ENCODE results near the gene NAA16. TPM values are rescaled to one million over a fixed set of nuclear protein-coding genes. Genes with fewer than 3 reads are reported as not detected.

The NAA16 gene
- total and polyA plus RNA-seq, 9 of the 15 experiments (the other 6 are each of a cell fraction or from before 2014, with no cell fraction given) = 3.7 to 18.2 (median 12.0) TPM

GRCh38 chr13:41263261-41263971 lies 47.7 kb upstream of the NAA16 start, which contains the start of gene MTRF1 (continued):
- no peak for TF ChIP-seq ZBTB34 (CRISPR knock-in tag; IDR thresholded peaks at IDR 0.05)
- no peak for TF ChIP-seq HDGF (IDR thresholded peaks at IDR 0.05)
- no peak for TF ChIP-seq SMARCB1 (IDR thresholded peaks at IDR 0.05; ENCODE audit: insufficient read length, low read depth)
- TF ChIP-seq SUPT5H (IDR thresholded peaks at IDR 0.05) = peak; percentile 62
- TF ChIP-seq KLF13 (tag; IDR thresholded peaks at IDR 0.05; ENCODE audit: borderline replicate concordance, low read depth) = no peak
- no peak for TF ChIP-seq YY1 (IDR thresholded peaks at IDR 0.05; ENCODE audit: borderline replicate concordance in 1 of 3, control insufficient read depth in 1 of 3, extremely low read depth in 1 of 3, insufficient read depth in 3 of 3, insufficient read length in 1 of 3, insufficient replicate concordance in 2 of 3, low read depth in 1 of 3, low read length in 2 of 3)
- no peak for TF ChIP-seq SMAD2 (IDR thresholded peaks at IDR 0.05; ENCODE audit: low read depth, low read length)
- peak in 1 of 2 experiments; percentile 94 for TF ChIP-seq AFF1 (IDR thresholded peaks at IDR 0.05; ENCODE audit: low read depth in 1 of 2, partially characterized antibody in 2 of 2)
- TF ChIP-seq PRPF4 (IDR thresholded peaks at IDR 0.05; ENCODE audit: insufficient read depth, low read depth, low read length, poor library complexity, severe bottlenecking) = no peak
- TF ChIP-seq ZKSCAN1 (IDR thresholded peaks at IDR 0.05; ENCODE audit: low read depth, low read length) = no peak
- TF ChIP-seq GATAD2B (IDR thresholded peaks at IDR 0.05; ENCODE audit: borderline replicate concordance) = no peak
- no peak for TF ChIP-seq ZNF764 (CRISPR knock-in tag; IDR thresholded peaks at IDR 0.05; ENCODE audit: low read depth)
- TF ChIP-seq ATF4 (CRISPR knock-in tag; IDR thresholded peaks at IDR 0.05) = no peak
- TF ChIP-seq ZNF583 (CRISPR knock-in tag; IDR thresholded peaks at IDR 0.05) = no peak
- no peak for TF ChIP-seq RB1 (IDR thresholded peaks at IDR 0.05; ENCODE audit: low read depth)
- TF ChIP-seq CHD2 (IDR thresholded peaks at IDR 0.05; ENCODE audit: low read depth, low read length) = no peak
- no peak for TF ChIP-seq HES1 (IDR thresholded peaks at IDR 0.05; ENCODE audit: low read depth)
- TF ChIP-seq ZFX (CRISPR knock-in tag; IDR thresholded peaks at IDR 0.05) = no peak
- no peak for TF ChIP-seq HDAC6 (IDR thresholded peaks at IDR 0.05; ENCODE audit: low read depth, low read length)
- no peak for TF ChIP-seq NCOA4 (IDR thresholded peaks at IDR 0.05; ENCODE audit: partially characterized antibody)
- TF ChIP-seq DLX4 (CRISPR knock-in tag; IDR thresholded peaks at IDR 0.05) = no peak
